ENCODE data around the gene FHL3.

Gene FHL3

DNA sequence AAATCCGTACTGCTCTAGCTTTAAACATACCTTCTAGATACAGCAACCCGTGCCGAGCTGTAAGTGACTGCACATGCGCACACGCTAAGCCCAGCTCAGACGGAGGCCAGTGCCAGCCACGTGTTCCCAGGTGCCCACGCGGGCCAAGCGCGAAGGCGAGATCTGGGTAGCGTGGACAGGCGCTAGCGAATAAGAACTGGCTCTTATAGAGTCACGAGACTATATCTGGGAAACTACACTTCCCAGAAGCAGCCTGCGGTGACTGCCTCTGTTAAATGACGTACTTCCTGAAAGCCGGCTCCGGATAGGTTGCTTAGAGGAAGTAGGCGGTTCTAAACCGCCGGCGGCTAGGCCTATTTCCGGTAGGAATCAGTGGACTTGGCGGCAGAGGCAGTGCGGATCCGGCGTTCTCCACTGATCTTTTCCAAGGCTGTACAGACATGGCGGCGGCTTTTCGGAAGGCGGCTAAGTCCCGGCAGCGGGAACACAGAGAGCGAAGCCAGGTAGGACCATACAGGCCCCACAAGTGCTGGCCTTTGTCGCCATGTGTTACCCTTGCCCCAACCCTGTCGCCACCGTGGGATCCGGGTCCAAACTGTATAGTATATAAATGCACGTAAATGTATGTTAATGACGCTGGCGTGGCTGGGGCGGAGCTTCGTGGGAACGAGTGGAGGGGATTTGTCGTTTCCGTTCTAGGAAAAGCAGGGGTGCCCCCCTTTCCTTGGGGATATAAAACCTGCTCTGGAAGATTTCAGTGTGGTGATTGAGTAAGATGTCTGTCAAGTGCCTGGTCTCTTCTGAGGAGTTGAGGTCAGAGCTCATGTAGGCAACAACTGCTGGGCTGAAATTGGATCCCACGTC, 7.3 kb upstream of the FHL3 start, which contains the start of gene UTP11:
Gene UTP11, plus strand, starts transcription at position 372 of the 864 bp plus-strand sequence. Its CDS starts 69 bp downstream, at position 441.
- DNase-seq, result peak; percentile 97

GRCh38 chr1:38009841-38010180, 4.5 kb upstream of the FHL3 start:
- DNase-seq, result no peak

- no peak for DNase-seq
Measured at GRCh38 chr1:38009088-38009840, 4.0 kb upstream of the FHL3 start.

- DNase-seq, result no peak
Measured at GRCh38 chr1:38006008-38006828, 904 bp upstream of the FHL3 start.

- DNase-seq, result no peak
Measured at GRCh38 chr1:38004284-38005108, 818 bp downstream of the FHL3 start.

- DNase-seq, result no peak
Measured at GRCh38 chr1:38003261-38004250, 1.8 kb downstream of the FHL3 start.

GRCh38 chr1:38000529-38001455, 4.5 kb downstream of the FHL3 start:
- no peak for DNase-seq

DNA sequence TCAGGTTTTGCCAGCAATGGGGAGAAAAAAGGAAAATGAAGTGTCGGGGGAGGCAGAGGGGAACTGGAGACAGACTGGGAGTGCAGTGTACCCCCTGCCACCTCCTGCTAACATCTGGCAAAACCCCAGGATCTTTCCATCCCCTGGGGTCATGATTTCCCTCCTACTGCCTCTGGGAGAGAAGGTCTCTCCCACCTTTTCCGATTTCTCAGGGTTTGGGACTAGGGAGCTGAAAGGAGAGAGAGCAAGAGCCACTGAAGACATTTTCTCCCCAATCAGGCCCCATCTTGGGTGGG, 5.1 kb downstream of the FHL3 start:
- DNase-seq, result no peak

- peak; percentile 9 for DNase-seq
Measured at GRCh38 chr1:37999430-38000232, 5.7 kb downstream of the FHL3 start.

- no peak for DNase-seq
Measured at GRCh38 chr1:37998913-37999429, 6.3 kb downstream of the FHL3 start.

- no peak for DNase-seq
Measured at GRCh38 chr1:37998089-37998808, 7.1 kb downstream of the FHL3 start.

DNA sequence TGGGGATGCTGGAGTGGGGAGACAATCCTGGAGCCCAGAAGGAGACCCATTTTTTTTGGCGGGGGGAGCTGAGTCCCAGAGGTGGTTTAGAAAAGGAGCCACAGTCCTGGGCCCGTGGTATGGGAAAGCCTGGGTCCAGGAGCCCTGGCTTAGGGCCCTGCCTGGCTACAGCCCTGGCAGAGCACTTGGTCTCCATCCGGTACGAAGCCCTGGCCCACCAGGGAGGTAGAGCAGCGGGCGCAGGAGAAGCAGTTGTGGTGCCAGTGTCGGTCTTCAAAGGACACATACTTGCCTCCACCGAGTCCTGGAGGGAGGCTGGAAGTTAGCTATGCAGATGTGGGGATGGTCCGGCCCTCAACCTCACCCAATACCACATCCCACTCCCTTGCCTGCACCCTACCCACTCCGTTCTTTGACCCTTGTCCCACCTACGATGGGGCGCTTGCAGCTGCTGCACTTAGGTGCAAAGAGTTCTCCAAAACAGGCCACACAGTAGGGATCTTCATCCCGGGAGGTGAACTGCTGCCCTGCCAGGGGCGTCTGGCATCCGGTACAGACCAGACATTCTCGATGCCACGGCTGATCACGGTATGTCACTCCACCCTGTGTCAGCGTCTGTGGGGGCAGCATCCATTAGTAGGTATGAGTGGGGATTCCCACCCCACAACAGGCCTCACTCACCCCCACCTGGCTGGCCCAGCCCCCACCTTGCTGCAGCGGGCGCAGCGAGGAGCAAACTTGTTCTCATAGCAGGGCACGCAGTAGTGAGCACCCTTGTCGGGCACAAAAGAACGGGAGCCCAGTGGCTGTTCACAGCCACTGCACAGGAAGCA, 7.8 kb downstream of the FHL3 start:
- no peak for DNase-seq

GRCh38 chr1:37995751-37996345, 9.5 kb downstream of the FHL3 start:
- DNase-seq, result peak; percentile 56

- DNase-seq, result no peak
Measured at GRCh38 chr1:37994886-37995566, 10.3 kb downstream of the FHL3 start.

GRCh38 chr1:37989361-37989930, 15.9 kb downstream of the FHL3 start:
- DNase-seq, result peak; percentile 53

- DNase-seq, result no peak
Measured at GRCh38 chr1:37987679-37988078, 17.6 kb downstream of the FHL3 start.
